ENCODE data around the gene OGFRL1.

Gene OGFRL1

DNA sequence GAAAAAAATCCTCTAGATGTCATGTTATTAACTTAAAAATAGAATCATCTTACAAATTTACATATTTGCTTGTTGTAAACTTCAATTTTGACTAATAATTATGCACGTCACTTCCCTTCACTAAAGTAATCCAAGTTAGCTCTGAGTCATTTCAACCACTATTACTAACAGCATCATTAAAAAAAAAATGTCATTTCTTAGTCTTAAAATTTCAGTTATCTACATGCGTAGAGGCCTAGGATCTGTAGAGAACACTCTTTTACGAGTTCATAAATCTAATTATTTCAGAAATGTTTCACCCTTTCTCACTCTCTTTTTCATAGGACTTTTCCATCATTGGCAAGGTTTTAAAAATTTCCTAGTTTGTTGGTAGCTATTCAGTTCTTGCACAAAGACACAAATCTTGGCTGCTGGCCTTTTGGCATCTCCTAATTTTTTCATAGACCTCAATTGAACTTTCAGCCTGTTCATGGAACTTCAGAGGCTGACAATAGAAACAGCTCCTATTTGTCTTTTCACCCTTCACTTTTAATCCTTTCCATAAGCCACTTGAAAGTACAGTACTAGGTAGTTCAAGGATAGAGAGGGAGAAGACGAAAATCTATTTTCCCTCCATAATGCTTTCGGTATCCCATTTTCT lies 61.5 kb downstream of the OGFRL1 start:
- Histone ChIP-seq H3K79me2 (peaks cover 2% of the 10 kb centered on the region), H3K4me1 (no peaks in the 10 kb centered on the region), H3K27me3 (ENCODE audit: control insufficient read depth, insufficient read depth, low read length) (no peaks in the 10 kb centered on the region), H3K9me3 (ENCODE audit: control insufficient read depth, low read length) (no peaks in the 10 kb centered on the region), H3K27ac (no peak overlapping the region), H3K4me3 (ENCODE audit: low read depth, low read length) (no peak overlapping the region), H3K36me3 (ENCODE audit: control insufficient read depth, insufficient read depth, low read length) (no peaks in the 10 kb centered on the region), H2AFZ (no peak overlapping the region), H3K4me2 (ENCODE audit: low read length) (no peak overlapping the region), H3K9ac (no peak overlapping the region)
- TF ChIP-seq, protein P1, sequence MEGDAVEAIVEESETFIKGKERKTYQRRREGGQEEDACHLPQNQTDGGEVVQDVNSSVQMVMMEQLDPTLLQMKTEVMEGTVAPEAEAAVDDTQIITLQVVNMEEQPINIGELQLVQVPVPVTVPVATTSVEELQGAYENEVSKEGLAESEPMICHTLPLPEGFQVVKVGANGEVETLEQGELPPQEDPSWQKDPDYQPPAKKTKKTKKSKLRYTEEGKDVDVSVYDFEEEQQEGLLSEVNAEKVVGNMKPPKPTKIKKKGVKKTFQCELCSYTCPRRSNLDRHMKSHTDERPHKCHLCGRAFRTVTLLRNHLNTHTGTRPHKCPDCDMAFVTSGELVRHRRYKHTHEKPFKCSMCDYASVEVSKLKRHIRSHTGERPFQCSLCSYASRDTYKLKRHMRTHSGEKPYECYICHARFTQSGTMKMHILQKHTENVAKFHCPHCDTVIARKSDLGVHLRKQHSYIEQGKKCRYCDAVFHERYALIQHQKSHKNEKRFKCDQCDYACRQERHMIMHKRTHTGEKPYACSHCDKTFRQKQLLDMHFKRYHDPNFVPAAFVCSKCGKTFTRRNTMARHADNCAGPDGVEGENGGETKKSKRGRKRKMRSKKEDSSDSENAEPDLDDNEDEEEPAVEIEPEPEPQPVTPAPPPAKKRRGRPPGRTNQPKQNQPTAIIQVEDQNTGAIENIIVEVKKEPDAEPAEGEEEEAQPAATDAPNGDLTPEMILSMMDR (IDR thresholded peaks at IDR 0.05), result no peak

DNA sequence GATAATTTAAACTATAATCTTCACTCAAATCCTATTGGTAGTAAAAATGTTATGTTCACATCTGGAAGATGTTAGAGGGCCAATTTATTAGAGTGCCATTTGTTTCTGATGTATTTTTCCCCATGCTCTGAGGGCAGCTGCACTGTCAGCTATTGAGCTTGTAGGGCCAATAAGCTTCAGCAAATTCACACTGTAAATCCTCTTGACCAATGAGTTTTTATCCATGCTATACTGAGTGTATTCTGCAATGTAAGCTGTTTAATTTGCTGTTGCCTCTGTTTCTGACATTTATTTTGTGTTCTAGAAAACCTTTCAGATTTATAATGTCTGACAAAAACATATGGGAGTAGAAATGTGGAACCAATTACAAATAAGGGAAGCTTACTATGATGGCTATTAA lies 62.6 kb downstream of the OGFRL1 start:
- H3K27ac ChIP-seq, result no peak overlapping the region
- H3K36me3 ChIP-seq (ENCODE audit: control insufficient read depth, insufficient read depth, low read length), result no peaks in the 10 kb centered on the region
- no peaks in the 10 kb centered on the region for H3K9me3 ChIP-seq (ENCODE audit: control insufficient read depth, low read length)
- H3K4me3 ChIP-seq (ENCODE audit: low read depth, low read length), result no peak overlapping the region
- no peaks in the 10 kb centered on the region for H3K27me3 ChIP-seq (ENCODE audit: control insufficient read depth, insufficient read depth, low read length)
- TF ChIP-seq, protein P1 (IDR thresholded peaks at IDR 0.05), result no peak
- peaks cover 2% of the 10 kb centered on the region for H3K79me2 ChIP-seq
- H3K4me1 ChIP-seq, result no peaks in the 10 kb centered on the region
- H3K4me2 ChIP-seq (ENCODE audit: low read length), result no peak overlapping the region
- H3K9ac ChIP-seq, result no peak overlapping the region
- no peak overlapping the region for H2AFZ ChIP-seq

All from parathyroid adenoma (tissue), 2 donors.